A204.1 (cell line): ENCODE measurements around the gene EFCAB5.
"Not testable (repeated sequence)": the region's sequence is repeated elsewhere in the genome, so short reads cannot be mapped to it uniquely, and the experiment has no call there.

Experiments used
- FAIRE-seq: peaks from 2 replicates; lab custom pipeline; 2012; peaks lifted over from hg19 to GRCh38; lab: Jason Lieb, UNC

Gene EFCAB5

DNA sequence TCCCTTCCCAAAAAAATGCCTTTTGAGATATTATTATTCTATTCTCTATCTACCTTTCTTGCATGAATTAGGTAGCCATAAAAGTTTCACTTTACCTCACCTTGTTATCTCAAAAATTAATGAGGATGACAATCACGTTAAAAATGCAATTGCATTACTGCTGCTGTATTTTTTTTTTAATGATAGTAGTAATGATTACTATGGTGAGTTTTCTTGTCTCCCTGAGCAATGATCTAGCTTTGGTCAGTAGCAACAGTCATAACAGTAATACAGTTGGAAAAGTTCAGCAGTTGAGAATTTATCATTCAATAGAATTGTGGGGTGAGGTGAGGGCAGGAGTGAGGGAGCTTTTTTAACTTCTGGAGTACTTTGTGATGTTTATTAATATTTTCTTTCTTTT, at the start of gene EFCAB5:
EFCAB5 (plus strand) TSS at position 301 of the 400 bp plus-strand sequence. CDS start 163 bp downstream, outside the sequence.
- FAIRE-seq, result no peak

DNA sequence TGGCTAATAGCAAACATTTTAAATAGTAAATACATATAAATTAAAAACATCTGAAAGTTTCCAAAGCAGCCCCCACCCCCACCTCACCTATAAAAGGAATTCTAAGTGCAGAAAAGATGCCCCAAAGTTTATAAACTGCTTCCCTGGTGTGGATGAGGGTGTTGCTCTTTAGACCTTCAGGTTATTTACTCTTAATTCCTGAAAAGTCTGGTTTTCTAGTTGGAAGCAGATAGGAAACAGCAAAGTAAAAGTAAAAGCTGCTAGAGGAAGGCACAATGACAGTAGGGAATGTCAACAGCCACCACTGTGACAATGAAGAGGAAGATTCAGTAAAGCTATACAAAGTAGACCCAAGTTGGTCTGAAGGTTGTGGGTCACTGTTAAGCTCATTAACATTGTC, 49.2 kb upstream of the EFCAB5 start:
- FAIRE-seq, result no peak

DNA sequence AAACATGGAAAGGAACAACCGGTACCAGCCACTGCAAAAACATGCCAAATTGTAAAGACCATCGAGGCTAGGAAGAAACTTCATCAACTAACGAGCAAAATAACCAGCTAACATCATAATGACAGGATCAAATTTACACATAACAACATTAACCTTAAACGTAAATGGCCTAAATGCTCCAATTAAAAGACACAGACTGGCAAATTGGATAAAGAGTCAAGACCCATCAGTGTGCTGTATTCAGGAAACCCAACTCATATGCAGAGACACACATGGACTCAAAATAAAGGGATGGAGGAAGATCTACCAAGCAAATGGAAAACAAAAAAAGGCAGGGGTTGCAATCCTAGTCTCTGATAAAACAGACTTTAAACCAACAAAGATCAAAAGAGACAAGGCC, 44.3 kb upstream of the EFCAB5 start:
- not testable (repeated sequence) for FAIRE-seq

DNA sequence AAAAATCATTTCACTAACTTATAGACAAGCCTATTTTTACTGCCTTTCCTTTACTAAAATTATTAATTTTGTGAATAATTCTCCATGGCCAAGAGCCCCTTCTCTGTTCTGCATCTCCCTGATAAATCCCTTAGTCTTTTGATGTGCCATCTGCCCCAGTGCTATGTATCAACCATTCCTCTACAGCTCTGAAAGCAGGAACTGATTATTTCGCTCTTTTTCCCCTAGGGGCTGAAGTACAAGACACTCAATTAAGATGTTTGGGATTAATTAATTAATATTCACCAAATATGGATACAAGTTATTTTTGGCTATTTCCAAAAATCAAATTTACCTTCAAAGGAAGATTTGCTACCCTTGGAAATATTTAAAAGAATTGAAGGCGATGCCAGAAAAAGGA, 38.0 kb upstream of the EFCAB5 start:
- no peak for FAIRE-seq

DNA sequence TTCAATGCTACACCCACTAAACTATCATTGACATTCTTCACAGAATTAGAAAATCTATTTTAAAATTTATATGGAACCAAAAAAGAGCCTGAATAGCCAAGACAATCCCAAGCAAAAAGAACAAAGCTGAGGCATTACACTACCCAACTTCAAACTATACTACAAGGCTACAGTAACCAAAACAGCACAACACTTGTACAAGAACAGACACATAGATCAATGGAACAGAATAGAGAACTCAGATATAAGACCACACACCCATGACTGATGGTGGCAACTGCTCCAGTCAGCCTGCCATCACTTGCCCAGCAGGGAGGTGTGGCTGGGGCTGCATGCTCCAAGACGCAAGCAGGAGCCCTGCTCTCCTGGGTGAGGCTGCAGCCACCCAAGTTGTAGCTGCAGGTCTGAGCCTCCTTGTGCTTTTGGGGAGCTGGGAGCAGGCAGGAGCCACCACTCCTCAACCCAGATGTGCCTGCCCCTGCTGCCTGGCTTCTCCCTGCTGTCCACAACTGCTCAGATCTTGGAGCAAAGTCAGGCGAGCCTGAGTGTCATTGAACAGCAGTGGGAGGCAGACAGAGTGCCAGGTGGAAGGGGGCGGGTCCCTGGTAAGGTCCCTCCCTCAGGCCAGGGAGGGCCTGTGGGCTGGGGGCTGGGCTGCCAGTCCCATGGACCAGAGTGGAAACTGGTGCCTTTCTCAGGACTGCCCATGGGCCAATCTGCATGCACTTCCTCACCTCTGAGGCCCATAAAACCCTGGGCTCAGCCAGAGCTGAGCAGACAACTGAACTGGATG, 36.2 kb upstream of the EFCAB5 start:
- no peak for FAIRE-seq

DNA sequence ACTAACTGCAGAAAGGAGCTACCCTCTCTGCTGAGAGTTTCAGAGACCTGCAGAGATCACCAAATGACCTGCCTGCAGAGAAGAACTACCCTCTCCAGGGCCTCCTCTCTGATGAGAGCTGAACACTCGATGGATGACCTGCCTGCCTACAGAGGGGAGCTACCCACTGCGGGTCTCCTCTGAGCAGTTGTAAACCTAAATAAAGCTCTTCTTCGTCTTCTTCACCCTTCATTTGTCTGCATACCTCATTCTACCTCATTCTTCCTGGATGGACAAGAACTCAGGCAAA, 35.6 kb upstream of the EFCAB5 start:
- FAIRE-seq, result no peak

DNA sequence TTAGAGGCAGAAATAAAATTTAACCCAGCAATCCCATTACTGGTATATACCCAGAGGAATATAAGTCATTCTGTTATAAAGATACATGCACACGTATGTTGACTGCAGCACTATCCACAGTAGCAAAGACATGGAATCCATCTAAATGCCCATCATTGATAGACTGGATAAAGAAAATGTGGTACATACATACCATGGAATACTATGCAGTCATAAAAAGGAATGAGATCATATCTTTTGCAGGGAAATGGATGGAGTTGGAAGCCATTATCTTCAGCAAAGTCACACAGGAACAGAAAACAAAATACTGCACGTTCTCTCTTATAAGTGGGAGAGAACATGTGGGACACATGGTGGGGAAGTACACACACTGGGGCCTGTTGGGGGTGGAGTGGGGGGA, 34.5 kb upstream of the EFCAB5 start:
- no peak for FAIRE-seq

DNA sequence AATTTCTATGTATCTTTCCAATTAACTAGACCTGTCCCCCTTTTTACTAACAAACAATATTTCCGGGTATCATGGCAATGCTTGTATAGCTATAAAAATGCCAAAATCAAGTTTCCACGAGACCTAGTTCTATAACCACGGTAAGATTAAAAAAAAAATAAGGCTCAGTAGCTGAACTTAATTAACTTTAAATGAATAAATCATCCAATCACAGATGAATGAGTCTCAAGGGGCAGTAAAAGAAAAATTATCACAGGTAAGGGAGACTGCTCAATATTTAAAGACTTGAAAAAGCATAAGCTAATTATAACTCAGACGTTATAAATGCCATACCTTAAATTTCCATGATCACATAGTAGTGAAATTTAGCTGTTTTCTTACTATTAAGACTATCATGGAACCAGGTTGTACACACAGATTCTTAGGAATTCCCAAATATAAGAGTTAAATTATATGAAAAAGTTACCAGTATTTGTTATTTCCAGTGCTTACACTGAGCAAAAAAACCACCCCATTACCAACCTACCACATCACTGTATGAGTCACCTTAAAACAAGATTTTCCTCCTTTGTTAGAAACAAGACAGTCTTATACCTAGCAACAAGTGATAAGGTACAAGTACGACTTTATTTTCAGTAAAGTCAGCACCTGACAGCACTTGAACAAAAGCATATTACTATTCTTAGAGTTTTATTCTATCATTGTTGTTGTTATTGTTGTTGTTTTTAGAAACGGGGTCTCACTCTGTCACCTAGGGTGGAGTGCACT, 32.0 kb upstream of the EFCAB5 start:
- FAIRE-seq, result no peak

DNA sequence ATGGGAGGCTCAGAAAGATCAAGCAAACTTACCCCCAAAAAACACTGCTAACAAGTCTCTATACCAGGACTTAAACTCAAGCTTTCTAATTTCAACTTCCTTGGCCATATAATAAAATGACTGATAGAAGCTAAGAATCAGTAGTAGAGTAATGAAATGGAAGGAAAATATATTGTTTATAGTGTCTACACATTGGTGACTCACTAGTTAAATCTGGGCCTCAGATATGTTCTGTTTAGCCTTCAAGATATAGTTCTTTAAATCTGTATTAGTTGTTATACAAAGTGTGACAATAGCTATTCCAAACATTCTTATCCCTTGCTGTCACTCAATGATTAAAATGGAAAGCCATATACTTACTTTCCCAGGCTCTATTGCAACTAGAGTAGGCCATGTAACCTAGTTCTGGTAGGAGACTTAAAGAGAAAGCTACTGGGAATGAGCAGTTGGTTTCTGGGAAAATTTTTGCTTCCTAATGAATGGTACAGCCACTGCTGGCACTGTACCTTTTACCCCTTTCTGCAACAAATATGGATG, 29.7 kb upstream of the EFCAB5 start:
- FAIRE-seq, result no peak

DNA sequence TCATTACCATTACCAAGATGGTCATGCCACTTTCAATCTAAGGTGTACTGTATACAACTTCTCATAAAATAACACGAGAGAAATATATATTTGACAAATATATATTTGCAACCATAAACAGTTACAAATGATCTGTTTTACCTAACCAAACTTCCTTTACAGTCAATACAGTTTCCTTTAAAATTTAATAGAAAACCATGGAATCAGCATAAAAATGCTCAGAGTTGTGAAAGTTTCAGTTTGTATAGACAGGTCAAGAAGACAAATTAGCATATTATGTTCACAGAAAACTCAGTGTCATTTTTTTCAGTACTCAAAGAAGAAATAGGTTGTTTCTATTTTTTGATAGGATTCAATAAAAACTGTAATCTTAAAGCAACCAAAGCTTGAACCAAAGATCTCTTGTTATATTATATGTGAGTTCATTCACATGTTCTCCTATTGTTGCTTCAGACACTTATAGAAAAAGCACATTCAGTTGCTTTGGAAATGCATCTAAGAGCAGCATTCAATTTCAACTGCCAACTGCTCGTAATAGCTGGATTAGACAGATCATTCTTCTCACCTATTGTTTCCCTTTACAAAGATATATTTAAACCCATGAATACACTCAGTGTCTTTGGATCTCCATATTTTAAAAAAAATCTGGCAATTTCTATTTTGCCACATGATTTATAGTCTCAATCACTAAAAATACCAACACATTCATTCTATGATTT, 26.5 kb upstream of the EFCAB5 start:
- peak; percentile 74 for FAIRE-seq

DNA sequence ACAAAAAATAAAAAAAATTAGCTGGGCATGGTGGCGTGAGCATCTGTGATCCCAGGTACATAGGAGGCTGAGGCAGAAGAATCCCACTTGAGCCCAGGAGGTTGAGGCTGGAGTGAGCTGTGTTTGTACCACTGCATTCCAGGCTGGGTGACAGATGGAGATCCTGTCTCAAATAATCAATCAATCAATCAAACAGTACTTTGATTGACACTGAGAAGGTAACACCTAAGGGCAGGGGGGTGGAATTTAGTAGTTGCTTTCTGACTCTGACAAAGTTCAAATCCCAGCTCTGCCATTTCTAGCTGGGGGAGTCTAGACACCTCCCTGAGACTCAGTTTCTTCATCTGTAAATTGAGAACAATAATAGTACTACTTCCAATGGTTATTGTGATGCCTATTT, 23.4 kb upstream of the EFCAB5 start:
- FAIRE-seq, result no peak

DNA sequence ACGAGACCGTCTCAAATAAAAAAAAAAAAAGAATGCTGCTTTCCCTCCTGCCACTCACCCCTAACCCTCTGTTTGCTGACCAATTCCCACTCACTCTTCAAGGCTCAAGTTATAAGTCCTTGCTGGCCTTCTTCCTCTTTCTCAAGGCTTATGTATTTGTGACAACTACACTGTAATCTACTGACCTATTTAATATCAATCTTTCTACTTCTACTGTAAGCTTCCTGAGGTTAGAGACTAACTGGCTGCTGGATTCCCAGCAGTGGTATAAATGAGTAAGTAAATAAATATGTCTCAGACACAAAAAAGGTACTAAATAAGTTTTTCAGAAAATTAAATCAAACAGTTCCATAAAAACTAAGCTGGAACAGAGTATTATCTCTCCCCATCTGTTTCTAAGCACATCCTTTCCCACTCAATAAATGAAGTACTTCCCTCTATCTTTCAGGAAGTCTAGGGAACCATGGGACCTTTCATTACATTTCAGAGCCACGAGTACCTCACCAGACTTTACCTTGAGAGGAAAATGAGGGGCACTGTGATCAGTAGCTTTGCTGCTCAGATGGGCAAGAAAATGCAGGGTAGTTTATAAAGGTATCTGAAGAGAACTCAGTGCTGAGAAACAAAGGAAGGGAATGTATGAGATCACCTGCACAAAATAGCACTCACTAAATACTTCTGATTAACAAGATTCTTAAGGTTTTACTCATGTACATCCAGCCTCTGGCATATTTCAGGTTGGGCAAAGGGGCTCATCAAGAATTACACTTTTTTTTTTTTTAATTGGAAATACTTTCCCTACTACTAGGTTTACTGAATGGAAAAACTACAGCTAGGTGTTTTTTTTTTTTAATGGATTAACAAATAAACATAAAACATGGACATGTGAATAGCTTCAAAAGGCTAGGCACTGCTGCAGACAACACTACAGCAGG, 22.2 kb upstream of the EFCAB5 start:
- no peak for FAIRE-seq

DNA sequence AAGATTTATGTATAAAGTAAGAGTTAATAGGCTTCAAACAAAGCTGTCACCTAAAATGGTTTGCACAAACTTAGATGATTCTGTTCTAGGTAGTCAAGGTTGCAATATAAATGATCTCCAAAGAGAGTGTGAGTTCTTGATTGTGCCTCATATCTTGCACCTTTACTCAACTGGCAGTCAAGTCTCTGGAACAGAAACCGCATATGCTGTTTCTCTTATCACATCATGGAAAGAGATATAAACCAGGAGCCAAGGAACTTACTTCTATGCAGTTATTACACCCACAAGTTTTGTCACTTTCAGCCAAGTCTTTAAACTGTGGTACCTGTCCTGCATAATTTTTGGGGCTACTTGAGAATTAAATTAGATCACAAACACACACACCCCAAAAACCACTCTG, 16.6 kb upstream of the EFCAB5 start:
- no peak for FAIRE-seq

DNA sequence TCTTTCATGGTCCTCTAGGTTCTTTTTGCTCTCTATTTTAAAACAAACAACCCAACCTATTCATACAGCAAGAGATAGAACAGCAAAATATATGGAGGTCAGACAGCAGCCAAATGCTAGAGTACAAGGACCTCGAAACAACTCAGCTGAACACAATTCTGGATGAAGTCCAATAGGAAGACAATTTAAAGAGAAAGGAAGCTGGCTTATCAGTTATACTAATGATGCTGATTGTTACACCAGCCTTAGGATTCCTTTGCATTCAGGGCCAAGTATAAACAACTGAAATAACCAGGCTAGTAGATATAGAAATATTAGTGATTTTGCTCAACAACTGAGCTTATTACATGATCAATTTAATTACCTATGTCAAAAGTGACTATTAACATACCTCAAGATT, 13.9 kb upstream of the EFCAB5 start:
- no peak for FAIRE-seq

DNA sequence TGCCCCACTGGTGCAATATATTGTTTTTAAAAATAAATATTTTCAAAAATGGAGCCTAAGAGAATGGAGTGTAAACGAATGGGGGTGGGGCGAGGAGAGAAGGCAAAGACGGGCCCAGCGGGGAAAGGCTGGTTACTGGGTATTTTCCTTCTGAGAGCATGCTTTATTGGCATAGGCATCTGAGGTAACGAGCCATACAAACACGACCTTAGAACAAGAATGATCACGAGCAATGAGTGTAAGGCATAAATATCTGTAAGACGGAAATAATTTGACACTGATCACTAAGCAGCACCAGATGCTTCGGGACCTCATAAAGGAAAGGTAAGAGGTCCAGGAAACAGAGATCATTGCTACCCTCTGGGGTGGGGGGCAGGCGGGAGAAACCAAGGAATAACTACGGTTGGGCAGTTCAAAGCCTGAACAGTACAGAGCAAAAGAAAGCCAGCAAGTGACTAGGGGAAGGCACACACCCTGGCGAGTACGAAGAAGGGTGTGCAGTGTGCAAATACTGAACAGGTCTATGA, 12.4 kb upstream of the EFCAB5 start:
- no peak for FAIRE-seq

DNA sequence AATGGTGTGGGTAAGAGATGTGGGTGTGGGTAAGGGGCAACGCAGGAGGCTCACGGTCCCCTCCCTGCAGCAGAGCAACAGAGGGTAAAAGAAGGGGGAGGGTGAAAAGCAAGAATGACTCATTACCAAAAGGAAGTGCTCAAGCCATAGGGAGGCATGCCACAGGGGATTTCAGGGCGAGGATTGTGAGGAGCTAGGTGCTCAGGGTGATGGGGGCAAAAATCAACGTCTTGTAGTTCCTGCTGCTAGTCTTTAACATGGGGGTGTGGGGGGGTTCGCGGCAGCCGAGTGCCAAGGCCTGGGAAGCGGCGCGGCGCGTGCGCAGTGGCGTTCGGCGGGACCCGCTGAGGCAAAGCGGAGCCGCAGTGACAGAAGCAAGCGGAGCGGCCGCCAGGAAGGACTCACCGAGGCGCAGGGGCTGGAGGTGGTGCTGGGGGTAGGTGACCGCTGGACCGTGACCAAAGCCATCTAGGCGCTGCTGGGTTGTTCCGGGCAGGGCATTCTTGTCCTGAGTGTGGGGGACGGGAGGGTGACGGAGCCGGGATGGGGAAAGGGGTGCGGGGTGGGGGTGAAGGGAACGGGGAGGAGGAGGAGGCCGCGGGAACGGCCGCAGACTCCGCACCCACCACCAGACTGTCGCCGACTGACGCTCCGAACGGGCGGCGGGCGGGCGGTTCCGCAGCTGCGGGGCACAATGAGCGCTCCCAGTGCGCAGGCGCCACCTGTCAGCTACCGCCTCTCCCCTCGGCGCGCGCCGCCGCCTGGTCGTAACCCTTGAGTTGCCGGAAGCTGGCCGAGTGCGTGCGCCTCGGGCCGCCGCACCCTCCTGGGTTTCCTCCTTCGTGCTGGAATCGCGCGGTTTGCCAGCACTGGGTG, 11.7 kb upstream of the EFCAB5 start, which contains the start of gene SSH2:
SSH2 (minus strand) TSS at position 696 of the 876 bp plus-strand sequence; CDS start at position 468, 228 bp downstream.
- no peak for FAIRE-seq

DNA sequence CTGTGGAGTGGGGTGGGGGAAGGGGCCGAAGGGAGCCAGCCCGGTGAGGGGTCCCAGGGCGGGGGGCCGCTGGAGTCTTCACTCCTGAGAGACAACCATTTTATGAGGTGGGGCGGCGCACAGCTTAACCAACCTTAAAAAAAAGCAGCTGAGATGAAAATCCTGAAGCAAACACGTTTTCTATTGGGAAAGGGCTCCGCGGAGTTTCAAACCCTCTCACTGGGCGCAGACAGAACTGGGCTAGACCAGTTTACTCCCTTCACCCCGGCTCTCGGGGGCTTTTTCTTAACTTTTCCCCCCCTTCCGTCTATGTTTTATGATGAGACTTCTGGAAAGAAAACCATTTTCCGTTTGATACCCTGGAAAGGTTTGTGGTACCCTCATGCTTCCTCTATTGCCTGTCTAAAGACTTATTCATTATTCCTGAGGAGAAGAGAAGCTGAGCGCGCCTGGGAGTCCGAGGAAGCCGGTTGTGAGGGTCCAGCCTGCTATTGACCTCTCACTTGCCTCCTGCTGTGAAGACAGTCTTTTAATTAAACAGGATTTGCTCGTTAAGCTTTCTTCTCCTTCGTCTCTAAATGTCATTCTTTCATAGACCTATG, 10.9 kb upstream of the EFCAB5 start:
- no peak for FAIRE-seq

DNA sequence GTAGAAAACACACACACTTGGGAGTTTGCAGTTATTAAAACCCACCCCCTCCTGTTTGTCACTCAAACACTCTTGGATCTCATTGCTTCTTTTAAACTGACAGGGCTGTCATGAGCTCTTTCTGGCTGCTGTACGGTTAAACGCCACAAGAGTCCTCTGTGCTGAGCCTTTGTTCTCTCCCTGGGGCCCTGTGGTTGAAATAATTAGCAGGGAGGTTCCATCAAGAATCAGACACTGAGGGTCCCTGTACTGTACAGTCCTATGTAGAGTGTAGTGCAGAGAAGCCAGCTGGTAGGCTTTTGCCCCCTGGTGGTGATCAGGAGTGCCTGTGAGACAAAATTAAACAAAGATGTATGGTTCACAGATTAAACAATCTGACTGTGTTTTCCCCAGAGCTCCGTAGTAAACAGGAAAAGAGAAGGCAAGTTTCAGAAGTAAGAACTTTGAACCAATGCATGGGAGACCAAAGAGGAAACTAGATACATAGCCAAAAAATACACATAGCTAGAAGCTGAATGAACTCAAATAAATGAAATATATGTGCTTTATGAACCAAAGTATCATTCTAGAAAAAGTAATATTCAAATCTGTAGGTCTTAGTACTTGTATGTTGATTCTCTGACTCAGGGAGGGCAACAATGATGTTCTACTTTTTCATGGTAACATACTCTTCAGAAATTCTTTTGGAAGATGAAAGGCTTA, 10.1 kb upstream of the EFCAB5 start:
- FAIRE-seq, result peak; percentile 94

DNA sequence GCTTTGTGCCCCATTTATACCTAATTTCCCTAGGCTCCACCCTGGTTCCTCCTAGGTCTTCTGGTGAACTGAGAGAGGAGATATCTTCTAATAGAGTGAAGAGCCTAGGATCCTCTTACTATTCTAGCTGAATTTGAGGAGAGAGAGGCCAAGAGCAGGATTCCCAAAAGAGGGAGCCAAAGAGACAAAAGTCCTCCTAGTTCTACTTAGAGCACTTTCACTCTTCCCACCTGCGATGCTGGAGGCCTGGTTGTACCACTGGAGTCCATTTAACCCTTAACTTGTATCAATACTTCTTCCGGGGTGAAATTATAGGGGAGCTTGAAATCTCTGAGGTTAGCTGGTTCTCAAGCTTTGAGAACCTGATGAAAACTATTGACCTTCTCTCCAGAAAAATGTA, 8.1 kb upstream of the EFCAB5 start:
- FAIRE-seq, result peak; percentile 46
